Lung (tissue), 12 donors: ENCODE results near the gene CD82. TPM values are rescaled to one million over a fixed set of nuclear protein-coding genes. Genes with fewer than 3 reads are reported as not detected.
A peak's percentile ranks its signal among the peaks of the same experiment; 100 is the strongest.

Experiments
- ATAC-seq: fragments of 200-7000 bp; cut with Tn5 transposase; one replicate; pipeline ENCODE4 v1.9.1; 2020; ENCODE audit warnings: moderate number of reproducible peaks; ENCODE audit not compliant: insufficient read depth, low FRiP score
- DNase-seq, 3 donors: peaks; one replicate each; pipeline ENCODE4 v3.0.0-alpha.2; 2013 to 2017
- H3K27ac ChIP-seq, 2 donors: one replicate each; pipeline ENCODE4 v1.5.1; 2013; ENCODE audit warnings: mild to moderate bottlenecking in 2 of 2, moderate library complexity in 2 of 2, control low read depth in 1 of 2, inconsistent platforms in 1 of 2, low read depth in 1 of 2, low read length in 1 of 2
- H3K27me3 ChIP-seq, 3 donors: one replicate each; pipeline ENCODE4 v1.5.1; 2013; ENCODE audit warnings: low read length in 2 of 3; ENCODE audit not compliant: control insufficient read depth in 3 of 3, insufficient read depth in 3 of 3
- H3K36me3 ChIP-seq, 4 donors: one replicate each; pipeline ENCODE4 v1.5.1; 2013; ENCODE audit warnings: low read length in 4 of 4, mild to moderate bottlenecking in 1 of 4, moderate library complexity in 1 of 4; ENCODE audit not compliant: control insufficient read depth in 4 of 4, insufficient read depth in 4 of 4
- H3K4me1 ChIP-seq, 5 donors: one replicate each; pipeline ENCODE4 v1.5.1; 2013; ENCODE audit warnings: low read length in 5 of 5, mild to moderate bottlenecking in 2 of 5, moderate library complexity in 1 of 5; ENCODE audit not compliant: control insufficient read depth in 5 of 5, insufficient read depth in 5 of 5
- H3K4me3 ChIP-seq: one replicate; pipeline ENCODE4 v1.5.1; 2013; ENCODE audit warnings: mild to moderate bottlenecking, control low read depth, moderate library complexity
- H3K9ac ChIP-seq, 2 donors: one replicate each; pipeline ENCODE4 v1.5.1; 2013; ENCODE audit warnings: low read length in 2 of 2, control low read depth in 1 of 2; ENCODE audit not compliant: insufficient read depth in 1 of 2
- H3K9me3 ChIP-seq, 4 donors: one replicate each; pipeline ENCODE4 v1.5.1; 2013; ENCODE audit warnings: low read length in 3 of 4, mild to moderate bottlenecking in 1 of 4, moderate library complexity in 1 of 4; ENCODE audit not compliant: control insufficient read depth in 4 of 4, insufficient read depth in 3 of 4
- WGBS, 2 donors: extraction: QIAGEN DNeasy Blood & Tissue Kit; methylation state at CpG; one replicate each; pipeline ENCODE4 v1.1.7; 2013; 5-methylcytosine and 5-hydroxymethylcytosine counted together
- polyA plus RNA-seq, 2 donors: library from polyadenylated mRNA; stranded (reverse); fragments of 200-250 nt; gene quantifications; one replicate each; pipeline ENCODE4 v1.2.1, GENCODE V29; 2013
- total RNA-seq, 2 donors: library from RNA; depleted of rRNA in 1 of 2; stranded (reverse); fragments of >200 nt in 1 of 2; gene quantifications; one replicate each; pipeline ENCODE4 v1.2.1, GENCODE V29; 2014 to 2021
- TF ChIP-seq, protein P1 (sequence below): IDR thresholded peaks from 2 replicates; pipeline ENCODE4 v1.5.1; 2012; ENCODE audit warnings: mild to moderate bottlenecking; ENCODE audit errors: control extremely low read depth, extremely low read depth
- donor health status: control.
- donor health status: control.
- donor health status: Bipolar disorder and iron deficiency.
- donor health status: healthy.
- donor health status: DM: yes; HTN: yes; CAD: no.

CD82 gene
- total and polyA plus RNA-seq, 4 donors: 63.3 to 237 (median 190) TPM

DNA sequence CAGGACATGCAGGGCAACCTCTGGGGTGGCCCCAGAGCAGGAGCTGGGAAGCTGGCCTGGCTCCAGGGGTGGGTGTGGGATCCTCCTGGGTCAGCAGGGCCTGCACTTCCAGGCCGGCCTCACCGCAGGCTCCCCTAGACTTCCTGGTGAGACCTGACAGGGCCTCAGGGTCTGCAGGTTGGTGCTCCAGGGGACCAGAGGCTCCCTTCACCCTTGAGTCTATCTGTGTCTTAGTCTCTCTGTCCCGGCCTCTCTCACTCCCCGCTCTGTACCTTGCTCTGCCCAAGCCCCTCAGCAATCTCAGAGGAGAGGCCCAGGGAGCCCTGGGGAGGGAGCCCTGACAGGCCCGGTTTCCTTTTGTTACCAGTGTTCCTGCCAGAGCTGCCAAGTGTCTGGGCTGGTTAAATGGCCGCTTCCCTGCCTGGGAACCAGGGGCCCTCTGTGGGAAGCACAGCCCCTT is 13.9 kb downstream of the CD82 start:
- ATAC-seq (no peak), DNase-seq (no peak)
- Histone ChIP-seq H3K27ac (peak overlapping the region in 1 of 2 donors; percentile 61), H3K4me3 (no peak overlapping the region), H3K4me1 (peaks cover 0 to 37% (median 9%) of the 10 kb centered on the region in 5 donors), H3K36me3 (peaks cover 0 to 4% (median 0%) of the 10 kb centered on the region in 4 donors), H3K27me3 (no peaks in the 10 kb centered on the region), H3K9ac (no peak overlapping the region), H3K9me3 (peaks cover 0 to 6% (median 2%) of the 10 kb centered on the region in 4 donors)
- TF ChIP-seq, protein P1, sequence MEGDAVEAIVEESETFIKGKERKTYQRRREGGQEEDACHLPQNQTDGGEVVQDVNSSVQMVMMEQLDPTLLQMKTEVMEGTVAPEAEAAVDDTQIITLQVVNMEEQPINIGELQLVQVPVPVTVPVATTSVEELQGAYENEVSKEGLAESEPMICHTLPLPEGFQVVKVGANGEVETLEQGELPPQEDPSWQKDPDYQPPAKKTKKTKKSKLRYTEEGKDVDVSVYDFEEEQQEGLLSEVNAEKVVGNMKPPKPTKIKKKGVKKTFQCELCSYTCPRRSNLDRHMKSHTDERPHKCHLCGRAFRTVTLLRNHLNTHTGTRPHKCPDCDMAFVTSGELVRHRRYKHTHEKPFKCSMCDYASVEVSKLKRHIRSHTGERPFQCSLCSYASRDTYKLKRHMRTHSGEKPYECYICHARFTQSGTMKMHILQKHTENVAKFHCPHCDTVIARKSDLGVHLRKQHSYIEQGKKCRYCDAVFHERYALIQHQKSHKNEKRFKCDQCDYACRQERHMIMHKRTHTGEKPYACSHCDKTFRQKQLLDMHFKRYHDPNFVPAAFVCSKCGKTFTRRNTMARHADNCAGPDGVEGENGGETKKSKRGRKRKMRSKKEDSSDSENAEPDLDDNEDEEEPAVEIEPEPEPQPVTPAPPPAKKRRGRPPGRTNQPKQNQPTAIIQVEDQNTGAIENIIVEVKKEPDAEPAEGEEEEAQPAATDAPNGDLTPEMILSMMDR: no peak
- 36 to 44% methylated on average over 5 to 6 of the region's 6 CpGs for WGBS, 2 donors

DNA sequence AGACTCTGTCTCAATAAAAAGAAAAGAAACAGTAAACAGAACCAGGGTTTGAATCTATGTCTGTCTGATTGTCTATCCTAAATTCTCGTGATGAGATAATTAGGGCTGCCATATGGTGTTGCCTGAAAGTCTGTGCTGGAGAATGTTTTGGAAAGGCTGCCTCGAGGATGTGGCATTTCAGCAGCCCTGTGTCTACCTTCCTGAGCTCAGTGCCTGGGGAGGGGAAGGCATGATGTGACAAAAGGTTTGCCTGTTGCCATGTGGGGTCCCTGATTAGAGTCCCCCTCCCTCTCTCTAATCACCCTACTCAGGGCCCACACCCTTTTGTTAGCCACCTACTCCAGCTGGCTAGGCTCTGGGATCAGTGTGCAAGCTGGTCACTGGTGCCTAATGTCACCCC is 15.2 kb downstream of the CD82 start:
- Histone ChIP-seq H3K9me3 (peaks cover 0 to 6% (median 2%) of the 10 kb centered on the region in 4 donors), H3K27me3 (no peaks in the 10 kb centered on the region), H3K36me3 (peaks cover 0 to 4% (median 0%) of the 10 kb centered on the region in 4 donors), H3K9ac (no peak overlapping the region), H3K27ac (peak overlapping the region in 1 of 2 donors; percentile 16), H3K4me3 (no peak overlapping the region), H3K4me1 (peaks cover 0 to 39% (median 9%) of the 10 kb centered on the region in 5 donors)
- no peak for DNase-seq
- TF ChIP-seq, protein P1: no peak
- no peak for ATAC-seq
- 70 to 71% methylated on average over 2 of the region's 2 CpGs for WGBS, 2 donors

DNA sequence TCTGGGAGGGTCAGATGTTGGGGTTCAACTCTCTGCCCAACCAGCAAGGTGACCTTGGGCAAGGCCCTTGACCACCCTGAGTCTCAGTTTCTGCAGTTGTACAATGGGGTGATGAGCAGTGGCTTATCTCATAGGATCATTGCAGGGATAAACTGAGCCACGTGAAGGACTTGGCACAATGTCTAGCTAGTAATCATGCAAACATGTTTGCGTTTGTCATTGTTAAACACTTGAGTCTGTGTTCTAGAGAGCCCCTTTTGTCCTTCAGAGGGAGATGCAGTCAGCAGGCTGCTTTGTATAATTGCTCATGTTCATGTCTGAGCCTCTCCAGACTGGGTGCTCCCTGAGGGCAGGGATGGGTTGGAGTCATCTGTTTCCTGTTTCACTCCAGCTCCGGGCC is 15.8 kb downstream of the CD82 start:
- no peak overlapping the region for H3K4me3 ChIP-seq
- no peak for ATAC-seq
- WGBS, 2 donors: 73 to 76% methylated on average over 3 of the region's 3 CpGs
- DNase-seq: no peak
- H3K9me3 ChIP-seq: peaks cover 0 to 6% (median 2%) of the 10 kb centered on the region in 4 donors
- H3K27ac ChIP-seq: no peak overlapping the region
- H3K27me3 ChIP-seq: no peaks in the 10 kb centered on the region
- TF ChIP-seq, protein P1: no peak
- no peak overlapping the region for H3K9ac ChIP-seq
- peaks cover 0 to 2% (median 0%) of the 10 kb centered on the region in 4 donors for H3K36me3 ChIP-seq
- H3K4me1 ChIP-seq: peaks cover 0 to 37% (median 9%) of the 10 kb centered on the region in 5 donors
